Activated naive CD8-positive, alpha-beta T cell (primary cell): ENCODE data around the gene NUP160.
"Not testable (repeated sequence)": the region's sequence is repeated elsewhere in the genome, so short reads cannot be mapped to it uniquely, and the experiment has no call there.

Source experiments
- H3K27ac Mint-ChIP-seq: one replicate; pipeline ENCODE4 v1.8.0; 2021; ENCODE audit warnings: mixed read lengths
- H3K27me3 Mint-ChIP-seq: one replicate; pipeline ENCODE4 v1.8.0; 2021; ENCODE audit warnings: mixed read lengths
- H3K36me3 Mint-ChIP-seq: one replicate; pipeline ENCODE4 v1.8.0; 2021; ENCODE audit warnings: mixed read lengths
- H3K4me1 Mint-ChIP-seq: one replicate; pipeline ENCODE4 v1.8.0; 2021; ENCODE audit warnings: low read depth, mixed read lengths
- H3K4me3 Mint-ChIP-seq: one replicate; pipeline ENCODE4 v1.8.0; 2021; ENCODE audit warnings: mild to moderate bottlenecking, mixed read lengths
- H3K9me3 Mint-ChIP-seq: one replicate; pipeline ENCODE4 v1.8.0; 2021; ENCODE audit warnings: low read depth, mixed read lengths

Gene NUP160

GRCh38 chr11:47784785-47785381, 63.3 kb downstream of the NUP160 start:
- no peaks in the 10 kb centered on the region for H3K27me3 Mint-ChIP-seq
- no peaks in the 10 kb centered on the region for H3K4me1 Mint-ChIP-seq
- peaks cover 8% of the 10 kb centered on the region for H3K36me3 Mint-ChIP-seq
- H3K27ac Mint-ChIP-seq, result no peak overlapping the region
- H3K9me3 Mint-ChIP-seq, result no peaks in the 10 kb centered on the region
- no peak overlapping the region for H3K4me3 Mint-ChIP-seq

- Mint-ChIP-seq H3K36me3 (peaks cover 8% of the 10 kb centered on the region), H3K4me1 (no peaks in the 10 kb centered on the region), H3K9me3 (no peaks in the 10 kb centered on the region), H3K4me3 (no peak overlapping the region), H3K27me3 (no peaks in the 10 kb centered on the region), H3K27ac (no peak overlapping the region)
These were observed 65.0 kb downstream of the NUP160 start for GRCh38 chr11:47783087-47783610.

GRCh38 chr11:47778878-47779483, 69.2 kb downstream of the NUP160 start:
- Mint-ChIP-seq H3K4me1 (peaks cover under 1% of the 10 kb centered on the region), H3K4me3 (no peak overlapping the region), H3K36me3 (peaks cover 6% of the 10 kb centered on the region), H3K9me3 (no peaks in the 10 kb centered on the region), H3K27me3 (no peaks in the 10 kb centered on the region), H3K27ac (no peak overlapping the region)

- Mint-ChIP-seq H3K9me3 (no peaks in the 10 kb centered on the region), H3K36me3 (peaks cover 2% of the 10 kb centered on the region), H3K27ac (peak overlapping the region; percentile 78), H3K27me3 (no peaks in the 10 kb centered on the region), H3K4me3 (no peak overlapping the region), H3K4me1 (peaks cover 2% of the 10 kb centered on the region)
These were observed 72.8 kb downstream of the NUP160 start for GRCh38 chr11:47775240-47775869.

GRCh38 chr11:47773882-47774281, 74.3 kb downstream of the NUP160 start:
- Mint-ChIP-seq H3K4me3 (no peak overlapping the region), H3K27me3 (no peaks in the 10 kb centered on the region), H3K27ac (no peak overlapping the region), H3K36me3 (peaks cover 2% of the 10 kb centered on the region), H3K4me1 (peaks cover 2% of the 10 kb centered on the region), H3K9me3 (no peaks in the 10 kb centered on the region)

- Mint-ChIP-seq H3K4me3 (peak overlapping the region; percentile 60), H3K4me1 (peaks cover 16% of the 10 kb centered on the region)
- not testable (repeated sequence) for H3K9me3 Mint-ChIP-seq, H3K27me3 Mint-ChIP-seq, H3K36me3 Mint-ChIP-seq, H3K27ac Mint-ChIP-seq
These were observed 78.6 kb downstream of the NUP160 start for GRCh38 chr11:47769556-47769955.

- H3K4me3 Mint-ChIP-seq, result peak overlapping the region; percentile 99
- no peaks in the 10 kb centered on the region for H3K27me3 Mint-ChIP-seq
- no peaks in the 10 kb centered on the region for H3K9me3 Mint-ChIP-seq
- H3K4me1 Mint-ChIP-seq, result peaks cover 19% of the 10 kb centered on the region
- peaks cover 5% of the 10 kb centered on the region for H3K36me3 Mint-ChIP-seq
- H3K27ac Mint-ChIP-seq, result peak overlapping the region; percentile 100
These were observed 80.0 kb downstream of the NUP160 start for GRCh38 chr11:47768101-47768612.

- no peaks in the 10 kb centered on the region for H3K27me3 Mint-ChIP-seq
- no peaks in the 10 kb centered on the region for H3K9me3 Mint-ChIP-seq
- H3K4me3 Mint-ChIP-seq, result peak overlapping the region; percentile 99
- H3K27ac Mint-ChIP-seq, result peak overlapping the region; percentile 100
- H3K4me1 Mint-ChIP-seq, result peaks cover 19% of the 10 kb centered on the region
- H3K36me3 Mint-ChIP-seq, result peaks cover 5% of the 10 kb centered on the region
These were observed 81.5 kb downstream of the NUP160 start for GRCh38 chr11:47766509-47767227.

- H3K27ac Mint-ChIP-seq, result peak overlapping the region; percentile 98
- H3K36me3 Mint-ChIP-seq, result peaks cover 6% of the 10 kb centered on the region
- no peaks in the 10 kb centered on the region for H3K27me3 Mint-ChIP-seq
- H3K4me1 Mint-ChIP-seq, result peaks cover 23% of the 10 kb centered on the region
- no peaks in the 10 kb centered on the region for H3K9me3 Mint-ChIP-seq
- peak overlapping the region; percentile 95 for H3K4me3 Mint-ChIP-seq
These were observed 83.1 kb downstream of the NUP160 start for GRCh38 chr11:47765086-47765485.

- H3K4me3 Mint-ChIP-seq, H3K27ac Mint-ChIP-seq, H3K36me3 Mint-ChIP-seq, H3K27me3 Mint-ChIP-seq, H3K9me3 Mint-ChIP-seq: not testable (repeated sequence)
- peaks cover 15% of the 10 kb centered on the region for H3K4me1 Mint-ChIP-seq
These were observed 88.9 kb downstream of the NUP160 start for GRCh38 chr11:47759291-47759690.

GRCh38 chr11:47756208-47756607, 91.9 kb downstream of the NUP160 start:
- Mint-ChIP-seq H3K4me3 (no peak overlapping the region), H3K9me3 (no peaks in the 10 kb centered on the region), H3K4me1 (peaks cover 14% of the 10 kb centered on the region), H3K36me3 (peaks cover 8% of the 10 kb centered on the region), H3K27me3 (no peaks in the 10 kb centered on the region), H3K27ac (no peak overlapping the region)

- peaks cover 12% of the 10 kb centered on the region for H3K4me1 Mint-ChIP-seq
- peak overlapping the region; percentile 46 for H3K27ac Mint-ChIP-seq
- no peaks in the 10 kb centered on the region for H3K9me3 Mint-ChIP-seq
- H3K27me3 Mint-ChIP-seq, result no peaks in the 10 kb centered on the region
- H3K36me3 Mint-ChIP-seq, result peaks cover 10% of the 10 kb centered on the region
- no peak overlapping the region for H3K4me3 Mint-ChIP-seq
These were observed 97.4 kb downstream of the NUP160 start for GRCh38 chr11:47750725-47751124.

- not testable (repeated sequence) for H3K27ac Mint-ChIP-seq, H3K27me3 Mint-ChIP-seq, H3K36me3 Mint-ChIP-seq, H3K9me3 Mint-ChIP-seq, H3K4me3 Mint-ChIP-seq
- peaks cover 10% of the 10 kb centered on the region for H3K4me1 Mint-ChIP-seq
These were observed 105.7 kb downstream of the NUP160 start for GRCh38 chr11:47742494-47742893.

- not testable (repeated sequence) for H3K9me3 Mint-ChIP-seq, H3K4me3 Mint-ChIP-seq, H3K27ac Mint-ChIP-seq, H3K4me1 Mint-ChIP-seq, H3K36me3 Mint-ChIP-seq, H3K27me3 Mint-ChIP-seq
These were observed 110.3 kb downstream of the NUP160 start for GRCh38 chr11:47737817-47738216.

GRCh38 chr11:47732271-47732670, 115.9 kb downstream of the NUP160 start:
- Mint-ChIP-seq H3K9me3 (no peaks in the 10 kb centered on the region), H3K4me1 (peaks cover 13% of the 10 kb centered on the region), H3K36me3 (peaks cover 6% of the 10 kb centered on the region), H3K27ac (peak overlapping the region; percentile 29), H3K27me3 (no peaks in the 10 kb centered on the region), H3K4me3 (no peak overlapping the region)
